22Rv1 (cell line): ENCODE data around the gene DCX.

Experiments
- CTCF ChIP-seq: fragments of 450-650 bp; IDR thresholded peaks from 2 replicates; pipeline ENCODE4 v1.5.1; 2017; ENCODE audit warnings: mild to moderate bottlenecking
- ZFX ChIP-seq: fragments of 450-650 bp; IDR thresholded peaks from 2 replicates; pipeline ENCODE4 v1.6.1; 2017; ENCODE audit warnings: antibody characterized with exemption, borderline replicate concordance

- no peak for TF ChIP-seq CTCF
- no peak for TF ChIP-seq ZFX
These were observed 57.5 kb downstream of the DCX start for GRCh38 chrX:111354496-111354895.
